NCI-H1694 (cell line): ENCODE data around the gene EIF3A.
"Not testable (repeated sequence)": the region's sequence is repeated elsewhere in the genome, so short reads cannot be mapped to it uniquely, and the experiment has no call there.

Source experiments
- DNase-seq: peaks from one replicate; lab custom pipeline; 2025; lab: John Stamatoyannopoulos, UW

EIF3A gene

DNA sequence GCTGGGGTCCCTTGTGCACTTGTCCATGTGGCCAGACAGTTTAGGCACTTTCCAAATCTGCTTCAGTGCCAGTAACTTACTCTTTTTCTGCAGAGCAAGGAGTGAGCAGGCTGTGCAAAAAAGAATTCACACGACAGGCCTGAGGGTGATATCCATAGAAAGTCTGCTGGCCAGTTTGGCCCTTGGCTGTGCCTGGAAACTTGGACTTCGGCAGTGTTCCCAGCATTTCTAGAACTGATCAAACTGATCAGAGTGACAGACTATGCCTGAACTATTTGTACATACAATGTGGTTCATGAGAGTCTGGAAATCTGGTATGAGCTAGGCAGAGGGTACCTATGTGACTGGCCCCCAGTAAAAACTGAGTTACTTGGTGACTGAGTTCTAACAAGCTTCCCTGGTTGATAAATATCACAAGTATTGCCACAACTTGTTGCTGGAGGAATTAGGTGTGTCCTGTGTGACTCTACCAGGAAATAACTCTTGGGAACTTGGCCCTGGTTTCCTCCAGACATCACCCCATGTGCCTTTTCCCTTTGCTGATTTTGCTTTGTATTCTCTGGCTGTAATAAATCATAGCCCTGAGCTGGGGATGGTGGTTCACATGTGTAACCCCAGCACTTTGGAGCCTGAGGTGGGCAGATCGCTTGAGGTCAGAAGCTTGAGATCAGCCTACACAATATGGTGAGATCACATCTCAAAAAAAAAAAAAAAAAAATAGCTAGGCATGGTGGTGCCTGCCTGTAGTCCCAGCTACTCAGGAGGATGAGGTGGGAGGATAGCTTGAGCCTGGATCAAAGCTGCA is 20.0 kb upstream of the EIF3A start:
- DNase-seq = no peak

DNA sequence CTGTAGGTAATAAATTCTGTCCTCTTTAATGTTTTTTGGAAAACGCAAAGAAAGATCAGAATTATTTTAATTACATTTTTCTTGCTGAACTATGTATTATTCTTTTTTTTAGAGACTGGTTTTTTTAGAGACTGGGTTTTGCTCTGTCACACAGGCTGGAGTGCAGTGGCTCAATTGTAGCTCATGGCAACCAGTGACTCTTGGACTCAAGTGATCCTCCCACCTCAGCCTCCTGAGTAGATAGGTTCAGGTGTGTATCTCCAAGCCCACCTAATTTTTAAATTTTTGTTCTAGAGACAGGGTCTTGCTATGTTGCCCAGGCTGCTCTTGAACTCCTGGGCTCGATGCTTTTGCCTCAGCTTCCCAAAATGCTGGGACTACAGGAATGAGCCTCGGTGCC is 18.0 kb upstream of the EIF3A start:
- DNase-seq = no peak

- DNase-seq = not testable (repeated sequence)
Observed at GRCh38 chr10:119096641-119097415, 16.2 kb upstream of the EIF3A start.

DNA sequence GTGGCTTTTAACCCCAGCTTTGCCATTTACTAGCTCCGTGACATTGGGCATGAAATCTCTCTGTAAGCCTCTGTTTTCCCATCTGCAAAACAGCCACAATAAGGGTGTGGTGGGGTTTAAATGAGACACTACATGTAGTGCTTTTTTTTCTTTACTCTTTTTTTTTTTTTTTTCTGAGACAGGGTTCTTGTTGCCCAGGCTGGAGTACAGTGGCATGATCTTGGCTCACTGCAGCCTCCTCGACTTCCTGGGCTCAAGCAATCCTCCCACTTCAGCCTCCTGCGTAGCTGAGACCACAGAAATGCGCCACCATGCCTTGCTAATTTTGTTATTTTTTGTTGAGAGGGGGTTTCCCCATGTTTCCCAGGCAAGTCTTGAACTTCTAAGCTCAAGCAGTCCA is 15.0 kb upstream of the EIF3A start:
- DNase-seq = no peak

DNA sequence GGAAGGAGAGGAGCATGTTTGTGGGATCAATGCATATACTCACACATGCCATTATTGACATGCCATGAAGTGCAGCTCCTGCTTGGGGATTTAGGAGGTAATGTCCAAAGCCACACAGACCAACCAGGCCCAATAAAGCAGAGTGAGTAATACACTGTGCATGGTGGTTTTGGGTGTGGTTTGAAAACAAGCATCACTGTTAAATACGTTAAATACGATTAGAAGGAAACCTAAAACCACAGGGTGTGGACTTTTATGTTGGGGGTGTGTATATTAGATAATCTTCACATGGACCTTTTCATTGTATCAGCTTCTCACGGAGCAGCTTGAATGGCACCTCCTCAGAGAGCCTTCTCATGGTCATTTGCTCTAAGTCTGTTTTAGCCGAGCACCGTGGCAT is 10.4 kb upstream of the EIF3A start:
- DNase-seq = no peak

DNA sequence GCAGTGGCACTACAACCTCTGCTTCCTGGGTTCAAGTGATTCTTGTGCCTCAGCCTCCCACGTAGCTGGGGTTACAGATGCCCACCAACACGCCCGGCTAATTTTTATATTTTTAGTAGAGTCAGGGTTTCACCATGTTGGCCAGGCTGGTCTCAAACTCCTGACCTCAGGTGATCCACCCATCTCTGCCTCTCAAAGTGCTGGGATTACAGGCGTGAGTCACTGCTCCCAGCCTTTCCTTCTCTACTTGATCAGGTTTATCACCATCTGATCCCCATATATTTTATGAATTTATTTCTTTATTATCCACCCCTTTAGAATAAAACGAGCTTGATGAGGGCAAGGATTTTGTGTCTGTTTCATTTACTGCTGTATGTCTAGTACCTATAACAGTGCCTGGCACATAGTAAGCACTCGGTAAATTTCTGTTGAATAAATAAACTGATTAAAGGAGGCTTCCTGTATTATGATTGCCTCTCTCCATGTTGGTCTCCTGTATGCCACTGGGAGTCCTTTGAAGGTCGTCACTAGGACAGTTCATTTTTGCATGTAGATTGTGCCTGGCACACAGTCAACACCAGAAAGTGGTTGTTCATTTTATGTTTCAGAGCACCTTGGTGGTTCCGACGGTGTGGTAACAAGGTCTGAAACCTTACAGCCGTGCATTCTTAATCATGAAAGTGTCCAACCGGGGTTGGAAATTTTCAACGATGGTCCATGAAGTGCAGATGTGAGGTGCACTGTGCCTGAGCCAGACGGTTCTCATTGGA is 9.6 kb upstream of the EIF3A start:
- no peak for DNase-seq

- no peak for DNase-seq
Observed at GRCh38 chr10:119087271-119087882, 6.8 kb upstream of the EIF3A start.

DNA sequence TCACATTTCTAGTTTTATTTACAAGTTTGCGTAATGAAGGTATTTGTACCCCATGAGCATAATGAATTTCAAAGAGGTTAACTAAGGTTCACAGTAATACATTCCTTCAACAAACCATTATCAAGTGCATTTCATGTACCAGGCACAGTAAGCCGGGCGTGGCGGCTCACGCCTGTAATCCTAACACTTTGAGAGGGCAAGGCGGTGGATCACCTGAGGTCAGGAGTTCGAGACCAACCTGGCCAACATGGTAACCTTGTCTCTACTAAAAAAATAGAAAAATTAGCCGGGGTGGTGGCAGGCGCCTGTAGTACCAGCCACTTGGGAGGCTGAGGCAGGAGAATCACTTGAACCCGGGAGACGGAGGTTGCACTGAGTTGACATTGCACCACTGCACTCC is 4.3 kb upstream of the EIF3A start:
- no peak for DNase-seq

GRCh38 chr10:119079599-119080520 is 757 bp downstream of the EIF3A start:
- peak; percentile 1 for DNase-seq

- no peak for DNase-seq
Observed at GRCh38 chr10:119078422-119079179, 2.0 kb downstream of the EIF3A start.

DNA sequence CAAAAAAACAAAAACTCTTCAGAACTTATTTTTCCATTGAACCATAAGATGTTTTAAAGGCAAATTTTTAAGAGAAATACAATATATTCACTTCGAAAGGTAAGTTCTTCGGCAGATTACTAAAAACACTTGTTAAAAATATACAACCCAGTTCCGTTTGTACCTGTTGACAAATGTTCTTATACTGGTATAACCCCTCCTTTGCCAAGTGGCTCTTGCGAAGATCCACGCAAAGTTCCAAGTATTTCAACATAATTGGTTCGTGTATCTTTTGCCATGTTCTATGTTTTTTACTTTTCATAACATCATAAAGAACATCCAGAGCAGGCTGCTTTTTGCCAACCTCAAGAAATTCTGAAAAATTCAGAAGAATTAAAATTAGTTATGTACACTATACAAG is 7.0 kb downstream of the EIF3A start:
- no peak for DNase-seq

- DNase-seq = no peak
Observed at GRCh38 chr10:119070395-119071165, 10.0 kb downstream of the EIF3A start.

- no peak for DNase-seq
Observed at GRCh38 chr10:119061926-119062325, 18.7 kb downstream of the EIF3A start.

GRCh38 chr10:119061352-119061751 is 19.3 kb downstream of the EIF3A start:
- no peak for DNase-seq

DNA sequence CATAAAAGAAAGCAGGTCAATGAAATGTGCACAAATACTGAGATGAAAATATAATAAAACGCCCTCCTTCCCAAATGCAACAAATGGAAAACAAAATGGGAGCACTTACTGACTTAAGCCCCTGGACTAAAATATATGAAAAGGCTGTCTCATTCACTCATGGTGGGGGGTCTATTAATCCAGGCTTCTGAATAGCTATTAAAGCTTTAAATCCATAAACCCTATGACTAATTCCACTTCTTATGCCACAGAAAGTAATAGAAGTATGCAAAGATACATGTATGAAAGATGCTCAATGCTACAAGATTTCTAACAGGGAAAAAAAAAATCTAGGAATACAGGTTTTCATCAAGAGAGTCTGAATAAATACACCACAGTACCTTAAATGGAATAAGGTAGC is 20.5 kb downstream of the EIF3A start:
- DNase-seq = no peak

DNA sequence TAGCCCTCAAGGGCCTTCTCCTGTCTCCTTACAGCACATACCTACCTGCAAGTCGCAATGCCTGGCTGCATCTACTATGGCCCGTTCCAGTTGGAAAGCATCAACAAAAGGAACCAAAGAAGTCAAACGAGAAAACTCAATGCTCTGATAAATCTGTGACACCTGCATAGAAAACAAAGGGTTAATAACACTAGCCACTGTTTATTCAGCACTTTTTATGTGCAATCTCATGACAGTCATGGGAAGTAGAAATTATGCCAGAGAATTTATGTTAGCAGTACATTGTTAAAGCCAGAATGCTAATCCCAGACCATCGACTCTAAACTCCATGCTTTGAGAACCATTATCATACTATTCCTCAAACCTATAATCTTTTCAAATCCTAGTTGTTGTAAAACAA is 21.1 kb downstream of the EIF3A start:
- no peak for DNase-seq

DNA sequence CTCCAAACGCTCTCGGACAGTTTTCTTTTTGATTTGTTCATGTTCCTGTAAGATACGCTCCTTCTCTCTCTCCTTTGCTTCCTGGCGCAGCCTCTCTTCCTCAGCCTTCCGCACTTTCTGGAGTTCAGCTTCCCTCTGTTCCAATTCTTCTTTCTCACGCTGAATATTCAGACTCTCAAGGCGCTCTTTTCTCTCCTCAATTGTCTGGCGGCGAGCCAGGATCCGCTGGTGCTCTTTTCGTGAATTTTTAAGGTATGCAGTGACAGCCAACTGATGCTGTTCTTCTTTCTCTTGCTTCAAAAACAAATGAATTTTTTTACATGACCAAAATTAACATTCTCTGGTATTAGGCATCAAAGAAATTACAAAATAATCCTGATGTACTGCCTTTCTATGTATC is 22.6 kb downstream of the EIF3A start:
- no peak for DNase-seq

GRCh38 chr10:119055472-119055871 is 25.1 kb downstream of the EIF3A start:
- no peak for DNase-seq

- no peak for DNase-seq
Observed at GRCh38 chr10:119051775-119052174, 28.8 kb downstream of the EIF3A start.

- DNase-seq = no peak
Observed at GRCh38 chr10:119049777-119050176, 30.8 kb downstream of the EIF3A start.
